PC-3 (cell line): Measurements from ENCODE around the gene SPX.

ENCODE experiments used
- EZH2 ChIP-seq: fragments of 300-600 bp; sonication (generic); IDR thresholded peaks from one replicate; pipeline ENCODE4 v1.6.1; 2017; ENCODE audit warnings: antibody characterized with exemption, mild to moderate bottlenecking, low read length; ENCODE audit not compliant: unreplicated experiment
- EZH2phosphoT487 ChIP-seq: fragments of 300-600 bp; sonication (generic); IDR thresholded peaks from 2 replicates; pipeline ENCODE4 v1.6.1; 2018; ENCODE audit warnings: mild to moderate bottlenecking, antibody characterized with exemption, low read length, borderline replicate concordance
- TF ChIP-seq, protein P1 (sequence below): fragments of 300-600 bp; sonication (generic); conservative IDR thresholded peaks from 2 replicates; pipeline ENCODE4 v1.5.1; 2017; ENCODE audit warnings: antibody characterized with exemption, low read depth, mild to moderate bottlenecking, low read length

- TF ChIP-seq, protein P1, sequence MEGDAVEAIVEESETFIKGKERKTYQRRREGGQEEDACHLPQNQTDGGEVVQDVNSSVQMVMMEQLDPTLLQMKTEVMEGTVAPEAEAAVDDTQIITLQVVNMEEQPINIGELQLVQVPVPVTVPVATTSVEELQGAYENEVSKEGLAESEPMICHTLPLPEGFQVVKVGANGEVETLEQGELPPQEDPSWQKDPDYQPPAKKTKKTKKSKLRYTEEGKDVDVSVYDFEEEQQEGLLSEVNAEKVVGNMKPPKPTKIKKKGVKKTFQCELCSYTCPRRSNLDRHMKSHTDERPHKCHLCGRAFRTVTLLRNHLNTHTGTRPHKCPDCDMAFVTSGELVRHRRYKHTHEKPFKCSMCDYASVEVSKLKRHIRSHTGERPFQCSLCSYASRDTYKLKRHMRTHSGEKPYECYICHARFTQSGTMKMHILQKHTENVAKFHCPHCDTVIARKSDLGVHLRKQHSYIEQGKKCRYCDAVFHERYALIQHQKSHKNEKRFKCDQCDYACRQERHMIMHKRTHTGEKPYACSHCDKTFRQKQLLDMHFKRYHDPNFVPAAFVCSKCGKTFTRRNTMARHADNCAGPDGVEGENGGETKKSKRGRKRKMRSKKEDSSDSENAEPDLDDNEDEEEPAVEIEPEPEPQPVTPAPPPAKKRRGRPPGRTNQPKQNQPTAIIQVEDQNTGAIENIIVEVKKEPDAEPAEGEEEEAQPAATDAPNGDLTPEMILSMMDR, result no peak
- TF ChIP-seq EZH2, result no peak
- TF ChIP-seq EZH2phosphoT487, result no peak
Observed at GRCh38 chr12:21573733-21574358, 47.8 kb downstream of the SPX start.
